Fibroblast of skin of left biceps (primary cell): ENCODE data around the gene VPS26C.
"Not testable (repeated sequence)": the region's sequence is repeated elsewhere in the genome, so short reads cannot be mapped to it uniquely, and the experiment has no call there.

Experiments used
- DNase-seq, 2 experiments: peaks; one replicate each; pipeline ENCODE4 v3.0.0-alpha.2; 2013; ENCODE audit warnings: low read depth in 2 of 2

The VPS26C gene

DNA sequence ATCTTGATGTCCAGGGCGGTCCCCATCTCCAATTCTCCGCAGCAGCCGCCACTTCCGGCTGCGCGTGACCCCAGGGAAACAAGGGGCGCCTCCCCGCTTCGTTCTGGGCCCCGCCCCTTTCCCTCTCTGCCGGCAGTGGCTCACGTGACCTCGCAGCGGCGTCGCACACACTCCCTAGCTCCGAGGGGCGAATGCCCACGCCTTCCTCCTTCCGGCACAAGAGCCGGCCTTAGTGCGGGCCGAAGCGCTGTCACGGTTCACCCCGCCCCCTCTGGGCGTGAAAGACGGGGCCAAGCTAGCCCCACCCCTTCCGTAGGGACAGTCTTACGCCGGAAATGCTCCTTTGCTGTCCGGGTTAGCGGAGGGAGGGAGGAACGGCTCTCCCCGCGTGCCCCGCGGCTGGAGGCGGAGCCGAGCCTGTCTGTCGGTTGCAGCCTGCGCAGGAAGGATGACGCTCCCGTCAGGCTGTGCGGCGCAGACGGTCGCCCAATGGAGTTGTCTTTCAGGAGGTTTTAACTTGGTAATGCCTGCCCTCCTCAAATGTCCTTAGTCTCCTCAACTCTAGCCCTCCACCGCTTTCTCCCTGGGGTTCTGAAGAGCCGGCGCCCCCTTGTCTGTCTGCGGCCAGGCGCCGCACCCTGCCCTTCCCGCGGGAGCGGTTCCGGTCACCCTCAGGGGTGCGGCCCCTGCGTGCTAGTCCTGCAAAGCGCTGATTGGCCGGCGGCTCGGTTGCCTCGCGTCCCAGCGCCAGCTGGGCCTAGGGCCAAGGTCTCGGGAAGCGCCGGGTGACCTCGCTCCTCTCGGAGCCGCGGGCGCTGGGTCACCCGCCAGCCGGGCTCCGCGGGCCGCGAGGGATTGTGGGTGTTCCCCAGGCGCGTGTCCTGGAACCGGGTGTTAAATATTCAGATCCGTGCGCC, at the start of gene VPS26C:
Gene VPS26C, minus strand, starts transcription at position 66 of the 917 bp plus-strand sequence. Its CDS starts 40 bp downstream, at position 26.
- peak; percentile 99 for DNase-seq

DNA sequence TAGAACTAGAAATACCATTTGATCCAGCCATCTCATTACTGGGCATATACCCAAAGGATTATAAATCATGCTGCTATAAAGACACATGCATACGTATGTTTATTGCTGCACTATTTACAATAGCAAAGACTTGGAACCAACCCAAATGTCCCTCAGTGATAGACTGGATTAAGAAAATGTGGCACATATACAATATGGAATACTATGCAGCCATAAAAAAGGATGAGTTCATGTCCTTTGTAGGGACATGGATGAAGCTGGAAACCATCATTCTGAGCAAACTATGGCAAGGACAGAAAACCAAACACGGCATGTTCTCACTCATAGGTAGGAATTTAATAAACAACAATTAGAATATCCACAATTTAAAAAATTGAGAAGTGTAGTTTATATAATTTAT, 48.9 kb upstream of the VPS26C start:
- DNase-seq = not testable (repeated sequence)

DNA sequence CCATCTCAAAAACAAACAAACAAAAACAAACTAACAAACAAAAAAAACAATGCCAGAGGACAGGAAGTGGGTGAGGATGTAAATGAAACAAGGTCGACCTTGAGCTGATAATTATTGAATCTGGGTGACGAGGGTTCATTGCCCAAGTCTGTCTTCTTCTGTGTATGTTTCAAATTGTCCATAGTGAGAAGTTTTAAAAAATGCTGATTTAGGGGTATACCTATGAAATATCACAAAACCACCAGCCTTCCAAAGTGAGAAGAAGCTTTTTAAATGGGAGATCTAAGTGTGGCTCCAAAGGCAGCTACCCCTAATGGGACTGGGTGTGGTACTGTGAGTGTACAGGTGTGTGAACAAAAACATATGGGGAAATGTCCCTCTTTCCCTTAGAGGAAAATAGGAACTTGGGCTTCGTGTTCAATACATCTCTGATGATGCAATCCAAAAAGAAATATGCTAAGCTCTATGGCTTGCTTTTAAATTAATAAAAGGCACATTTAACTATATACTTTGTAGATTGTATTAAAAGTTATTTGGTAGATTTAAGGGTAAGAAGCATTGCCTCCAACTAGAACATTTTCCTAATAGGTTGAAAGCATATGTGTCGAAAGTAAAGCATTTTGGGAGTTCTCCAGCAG, 33.1 kb upstream of the VPS26C start:
- DNase-seq = no peak

DNA sequence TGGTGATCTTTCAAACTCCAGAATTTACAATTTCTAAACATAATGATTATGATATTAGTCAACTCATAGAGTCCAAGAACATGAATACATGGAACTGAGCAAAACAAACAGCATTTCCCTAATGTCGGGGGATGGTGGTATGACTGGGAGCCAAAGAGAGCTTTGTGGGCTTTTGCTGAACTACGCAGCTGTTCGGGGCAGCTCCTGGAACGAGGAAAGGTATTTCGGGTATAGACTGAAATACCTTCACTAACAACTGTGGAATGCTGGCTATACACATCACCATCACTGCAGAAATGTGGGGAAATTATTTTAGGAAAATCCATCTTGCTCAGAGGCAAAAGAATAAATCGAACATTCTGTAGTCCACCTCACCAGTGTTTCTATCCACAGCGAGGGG, 30.2 kb upstream of the VPS26C start:
- no peak for DNase-seq

DNA sequence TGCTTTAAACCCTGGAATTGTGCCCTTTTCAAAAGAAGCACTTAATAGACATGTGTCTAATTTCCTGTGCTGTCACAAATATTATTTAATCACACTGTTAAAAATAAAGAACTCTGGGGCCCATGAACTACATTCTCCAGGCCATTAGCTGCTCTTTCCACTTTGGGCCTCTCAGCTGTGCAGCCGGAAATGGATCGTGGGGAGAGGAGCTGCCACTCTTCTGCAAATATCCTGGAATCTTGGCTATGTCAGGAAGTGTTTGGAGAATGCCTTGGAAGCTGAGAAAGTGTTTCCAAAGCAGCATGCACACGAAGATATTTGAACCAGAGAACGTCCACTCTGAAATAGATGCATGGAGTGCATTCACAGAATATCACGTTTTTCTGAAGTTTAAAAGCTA, 27.5 kb upstream of the VPS26C start:
- DNase-seq = no peak

DNA sequence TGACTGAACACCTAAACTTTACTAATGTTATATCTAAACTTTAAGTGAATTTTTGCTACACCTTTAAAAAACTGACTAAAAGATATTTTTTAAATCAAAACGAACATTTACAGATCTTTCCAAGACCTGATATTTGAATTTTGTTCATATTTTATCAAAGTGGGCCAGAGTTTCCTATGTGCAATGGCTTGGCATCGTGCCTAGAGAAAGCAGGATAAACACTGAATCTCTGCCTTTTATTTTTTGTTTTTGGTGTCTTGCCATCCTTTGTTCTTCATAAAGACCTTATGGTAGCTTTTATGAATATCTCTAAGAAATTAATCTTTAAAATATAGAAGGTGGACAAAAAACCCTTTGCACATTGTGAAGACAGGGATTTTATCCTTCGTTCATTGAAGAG, 25.8 kb upstream of the VPS26C start:
- no peak for DNase-seq

DNA sequence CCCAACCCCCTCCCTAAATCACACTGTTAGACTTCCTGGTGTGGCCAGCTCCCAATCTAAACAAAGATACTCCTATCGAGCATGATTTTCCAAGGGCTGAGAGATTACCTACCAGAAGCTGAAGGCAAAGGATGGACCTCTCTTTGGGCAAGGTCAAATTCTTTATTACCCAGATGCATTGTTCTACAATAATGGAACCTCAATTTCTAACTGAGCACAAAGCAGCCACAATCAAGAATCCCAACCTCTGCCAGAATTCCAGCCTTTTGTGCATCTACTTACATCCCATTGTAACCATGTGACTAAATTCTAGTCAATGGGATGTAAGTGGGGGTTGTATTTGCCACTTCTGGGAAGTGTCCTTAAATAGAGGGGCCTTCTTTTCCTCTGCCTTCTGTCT, 24.9 kb upstream of the VPS26C start:
- DNase-seq = no peak

DNA sequence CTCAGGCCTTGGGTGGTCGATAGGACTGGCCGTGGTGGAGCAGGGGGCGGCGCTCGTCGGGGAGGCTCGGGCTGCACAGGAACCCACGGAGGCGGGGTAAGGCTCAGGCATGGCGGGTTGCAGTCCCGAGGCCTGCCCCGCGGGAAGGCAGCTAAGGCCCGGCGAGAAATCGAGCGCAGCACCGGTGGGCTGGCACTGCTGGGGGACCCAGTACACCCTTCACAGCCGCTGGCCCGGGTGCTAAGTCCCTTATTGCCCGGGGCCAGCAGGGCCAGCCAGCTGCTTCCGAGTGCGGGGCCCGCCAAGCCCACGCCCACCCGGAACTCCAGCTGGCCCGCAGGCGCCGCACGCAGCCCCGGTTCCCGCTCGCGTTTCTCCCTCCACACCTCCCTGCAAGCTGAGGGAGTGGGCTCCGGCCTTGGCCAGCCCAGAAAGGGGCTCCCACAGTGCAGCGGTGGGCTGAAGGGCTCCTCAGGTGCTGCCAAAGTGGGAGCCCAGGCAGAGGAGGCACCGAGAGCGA, 16.1 kb upstream of the VPS26C start:
- not testable (repeated sequence) for DNase-seq

DNA sequence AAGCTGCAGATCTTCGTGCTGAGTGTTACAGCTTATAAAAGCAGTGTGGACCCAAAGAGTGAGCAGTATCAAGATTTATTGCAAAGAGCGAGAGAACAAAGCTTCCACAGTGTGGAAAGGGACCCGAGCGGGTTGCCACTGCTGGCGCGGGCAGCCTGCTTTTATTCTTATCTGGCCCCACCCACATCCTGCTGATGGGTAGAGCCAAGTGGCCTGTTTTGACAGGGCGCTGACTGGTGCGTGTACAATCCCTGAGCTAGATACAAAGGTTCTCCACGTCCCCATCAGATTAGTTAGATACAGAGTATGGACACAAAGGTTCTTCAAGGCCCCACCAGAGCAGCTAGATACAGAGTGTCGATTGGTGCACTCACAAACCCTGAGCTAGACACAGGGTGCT, 15.5 kb upstream of the VPS26C start:
- DNase-seq = not testable (repeated sequence)

DNA sequence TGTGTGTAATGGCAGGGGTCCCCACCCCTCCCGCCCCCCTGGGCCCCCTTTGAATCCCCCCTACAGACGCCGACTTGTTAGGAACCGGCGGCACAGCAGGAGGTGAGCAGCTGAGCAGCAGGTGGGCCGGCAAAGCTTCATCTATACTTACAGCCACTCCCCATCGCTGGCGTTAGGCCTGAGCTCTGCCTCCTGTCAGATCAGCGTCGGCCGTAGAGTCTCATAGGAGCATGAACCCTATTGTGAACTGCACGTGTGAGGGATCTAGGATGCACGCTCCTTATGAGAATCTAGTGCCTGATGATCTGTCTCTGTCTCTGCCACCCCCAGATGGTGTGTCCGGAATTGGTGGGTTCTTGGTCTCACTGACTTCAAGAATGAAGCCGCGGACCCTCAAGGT, 14.9 kb upstream of the VPS26C start:
- DNase-seq = no peak

DNA sequence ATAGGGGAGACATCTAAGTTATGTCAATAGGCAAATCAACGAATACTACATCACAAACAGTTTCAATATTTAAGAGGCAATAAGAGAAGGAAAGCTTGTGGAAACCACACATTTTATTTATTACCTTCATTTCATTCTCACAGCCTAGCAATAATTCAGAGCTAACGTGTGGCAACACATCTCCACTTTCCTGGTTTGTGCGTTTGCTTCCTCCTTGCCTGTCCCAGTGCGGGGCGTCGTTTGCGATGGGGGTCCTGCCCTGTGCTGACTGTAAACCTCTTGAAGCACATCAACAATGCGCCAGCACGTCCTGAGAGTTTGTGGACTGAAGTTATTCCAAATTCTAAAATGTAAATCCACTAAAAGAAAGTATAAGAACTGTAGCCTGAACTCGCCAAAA, 14.4 kb upstream of the VPS26C start:
- no peak for DNase-seq

DNA sequence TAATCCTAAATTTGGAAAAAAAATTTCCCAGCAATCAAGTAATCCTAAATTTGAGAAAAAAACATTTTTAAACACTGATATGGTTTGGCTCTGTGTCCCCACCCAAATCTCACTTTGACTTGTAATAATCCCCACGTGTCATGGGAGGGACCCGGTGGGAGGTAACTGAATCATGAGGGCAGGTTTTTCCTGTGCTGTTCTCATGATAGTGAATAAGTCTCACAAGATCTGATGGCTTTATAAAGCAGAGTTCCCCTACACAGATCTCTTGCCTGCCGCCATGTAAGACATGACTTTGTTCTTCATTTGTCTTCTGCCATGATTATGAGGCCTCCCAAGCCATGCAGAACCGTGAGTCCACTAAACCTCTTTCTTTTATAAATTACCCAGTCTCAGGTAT, 12.1 kb upstream of the VPS26C start:
- DNase-seq = not testable (repeated sequence)

DNA sequence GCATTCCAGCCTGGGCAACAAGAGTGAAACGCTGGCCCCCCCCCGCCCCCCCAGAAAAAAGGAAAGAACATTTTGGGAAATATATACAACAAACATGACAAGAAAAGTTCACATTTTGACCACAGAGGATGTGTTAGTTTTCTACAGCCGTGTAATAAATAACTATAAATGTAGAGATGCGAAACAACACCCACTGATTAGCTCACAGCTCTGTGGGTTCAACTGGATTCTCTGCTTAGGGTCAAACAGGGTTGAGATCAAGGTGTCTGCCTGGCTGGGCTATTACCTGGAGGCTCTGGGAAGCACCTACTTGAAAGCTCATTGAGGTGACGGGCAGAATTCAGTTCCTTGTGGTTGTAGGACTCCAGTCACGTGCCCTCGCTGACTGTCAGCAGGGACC, 11.1 kb upstream of the VPS26C start:
- DNase-seq = no peak

DNA sequence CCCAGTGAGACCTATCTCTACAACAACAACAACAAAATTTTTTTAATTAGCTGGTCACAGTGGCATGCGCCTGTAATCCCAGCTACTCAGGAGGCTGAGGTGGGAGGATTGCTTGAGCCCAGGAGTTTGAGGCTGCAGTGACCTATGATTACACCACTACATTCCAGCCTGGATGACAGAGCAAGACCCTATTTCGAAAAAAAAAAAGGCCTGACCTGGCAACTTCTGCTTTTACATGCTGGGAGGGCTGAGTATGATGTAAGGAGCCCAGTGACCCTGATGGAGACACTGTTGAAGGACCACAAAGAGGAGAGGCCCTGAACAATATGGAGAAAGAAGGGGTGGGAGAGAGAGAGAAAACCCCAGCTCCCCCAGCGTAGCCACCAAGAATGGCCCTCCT, 9.2 kb upstream of the VPS26C start:
- DNase-seq = no peak

DNA sequence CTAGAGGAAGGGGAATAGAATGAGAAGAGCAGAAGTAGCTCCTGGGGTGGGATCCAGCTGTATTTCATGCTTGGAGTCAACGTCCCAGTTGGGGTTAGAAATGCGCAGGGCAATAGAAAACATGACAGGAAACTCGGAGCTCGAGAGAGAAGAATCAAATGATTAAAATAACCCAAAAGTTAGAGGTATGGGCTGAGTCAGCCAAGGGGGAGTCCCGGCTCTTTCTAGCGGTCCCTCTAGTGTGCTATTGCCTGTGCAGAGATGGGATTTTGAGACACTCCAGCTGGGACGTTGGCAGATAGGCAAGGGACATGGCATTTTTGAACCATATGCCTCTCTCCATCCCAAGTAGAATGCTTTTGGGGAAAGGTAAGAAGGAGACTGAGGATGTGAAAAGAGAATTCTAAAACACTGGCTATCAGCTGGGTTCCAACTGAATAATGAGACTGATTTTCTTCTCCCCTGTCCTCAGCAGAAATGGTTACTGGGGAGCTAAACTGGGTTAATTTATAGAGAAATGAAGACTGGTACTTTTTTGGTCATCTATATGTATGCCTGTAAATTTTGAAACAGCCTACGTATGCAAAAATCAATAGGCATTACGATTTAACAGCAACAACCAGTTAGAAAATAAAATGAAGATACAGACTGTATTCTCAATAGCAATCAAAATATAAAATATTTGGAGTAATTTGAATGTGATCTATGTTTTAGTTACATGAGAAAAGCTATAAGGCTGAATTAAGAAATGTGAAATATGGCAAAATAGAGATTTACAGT, 7.0 kb upstream of the VPS26C start:
- DNase-seq = no peak

DNA sequence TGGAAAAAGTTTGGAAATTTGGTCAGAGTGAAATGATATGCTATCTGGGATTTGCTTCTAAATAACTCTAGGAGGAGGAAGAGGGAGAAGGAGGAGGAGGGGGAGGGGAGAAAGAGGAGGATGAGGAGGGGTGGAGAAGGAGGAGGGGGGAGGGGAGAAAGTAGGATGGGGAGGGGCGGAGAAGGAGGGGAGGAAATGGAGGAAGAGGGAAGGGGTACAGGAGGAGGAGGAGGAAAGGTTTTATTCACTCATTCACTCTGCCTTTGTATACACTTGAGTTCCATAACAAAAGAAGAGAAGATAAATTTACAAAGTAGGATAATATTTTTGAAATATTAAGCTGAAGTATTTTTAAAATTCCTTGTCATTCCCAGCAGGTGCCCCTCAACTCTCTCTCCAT, 6.3 kb upstream of the VPS26C start:
- no peak for DNase-seq

DNA sequence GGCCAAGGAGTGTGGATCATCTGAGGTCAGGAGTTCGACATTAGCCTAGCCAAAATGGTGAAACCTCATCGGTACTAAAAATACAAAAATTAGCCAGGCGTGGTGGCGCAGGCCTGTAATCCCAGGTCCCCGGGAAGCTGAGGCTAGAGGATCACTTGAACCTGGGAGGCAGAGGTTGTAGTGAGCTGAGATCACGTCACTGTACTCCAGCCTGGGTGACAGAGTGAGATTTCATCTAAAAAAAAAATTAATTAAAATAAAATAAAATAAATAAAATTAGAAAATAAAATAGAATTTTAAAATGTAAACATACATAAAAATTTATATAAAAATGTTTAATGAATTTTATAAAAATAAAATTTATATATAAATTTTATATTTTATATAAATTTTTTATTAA, 5.8 kb upstream of the VPS26C start:
- no peak for DNase-seq

DNA sequence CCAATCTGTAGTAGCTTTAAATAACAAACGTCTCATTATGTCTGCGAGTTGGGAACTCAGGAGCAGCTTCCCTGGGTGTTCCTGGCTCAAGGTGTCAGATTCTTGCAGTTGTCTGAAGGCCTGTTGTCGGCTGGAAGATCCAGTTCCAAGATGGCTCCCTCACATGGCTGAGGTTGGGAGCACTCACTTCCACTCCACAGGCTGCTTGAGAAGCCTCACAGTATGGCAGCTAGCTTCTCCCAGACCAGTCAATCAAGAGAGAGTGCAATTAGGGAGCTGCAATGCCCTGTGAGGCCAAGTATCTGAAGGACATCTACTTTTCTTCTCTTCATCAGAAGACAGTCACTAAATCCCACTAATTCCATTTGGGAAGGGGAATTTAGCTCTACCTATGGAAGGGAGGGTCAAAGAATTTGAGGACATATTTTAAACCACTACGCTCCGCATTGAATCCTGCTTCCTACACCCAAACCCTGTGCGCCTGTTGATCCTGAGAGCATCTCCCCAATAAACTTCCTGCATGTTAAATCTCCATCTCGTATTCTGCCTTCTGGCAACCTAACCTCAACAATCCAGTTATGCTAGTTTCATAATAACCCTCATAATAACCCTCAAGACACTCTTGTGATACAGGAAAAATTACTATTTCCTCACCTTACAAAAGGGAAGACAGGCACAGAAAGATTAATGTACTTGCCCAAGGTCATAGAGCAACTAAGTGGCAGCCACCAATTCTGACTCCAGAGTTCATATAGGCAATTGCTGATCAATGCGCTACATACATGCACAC, 3.6 kb upstream of the VPS26C start:
- DNase-seq = no peak

DNA sequence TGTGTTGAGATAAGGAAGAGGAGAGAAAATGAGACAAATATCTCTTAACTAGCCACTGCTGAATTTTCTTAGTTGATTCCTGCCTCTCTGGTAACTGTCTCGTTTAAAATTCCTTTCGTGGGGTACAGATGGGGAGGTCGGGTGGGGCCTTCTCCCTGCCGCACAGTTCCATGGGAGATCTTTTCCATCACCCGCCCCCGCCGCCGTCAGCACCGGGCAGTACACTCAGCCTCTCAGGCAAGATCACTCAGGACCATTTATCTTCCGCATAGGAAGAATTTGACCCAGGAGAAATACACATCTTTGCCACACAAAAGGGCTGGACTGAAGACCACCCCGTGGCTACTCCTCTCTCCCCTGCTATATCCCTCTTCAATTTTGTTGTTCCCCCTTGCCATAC, 2.3 kb upstream of the VPS26C start:
- no peak for DNase-seq

DNA sequence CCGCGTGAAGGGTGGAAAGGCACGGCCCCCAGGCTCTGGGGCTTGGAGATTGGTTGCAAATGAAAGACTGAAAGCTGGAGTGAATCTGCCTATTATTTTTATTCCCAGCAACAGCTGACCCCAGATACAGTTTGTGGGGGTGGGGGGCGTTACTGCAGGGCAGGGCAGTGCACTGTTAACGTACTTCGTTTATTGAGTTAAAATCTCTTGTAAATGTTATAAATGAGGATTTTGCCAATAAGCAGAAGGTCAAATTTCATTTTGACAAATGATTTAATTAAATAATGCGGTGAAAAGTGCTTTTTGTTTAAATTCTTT, 1.0 kb upstream of the VPS26C start:
- DNase-seq = no peak

DNA sequence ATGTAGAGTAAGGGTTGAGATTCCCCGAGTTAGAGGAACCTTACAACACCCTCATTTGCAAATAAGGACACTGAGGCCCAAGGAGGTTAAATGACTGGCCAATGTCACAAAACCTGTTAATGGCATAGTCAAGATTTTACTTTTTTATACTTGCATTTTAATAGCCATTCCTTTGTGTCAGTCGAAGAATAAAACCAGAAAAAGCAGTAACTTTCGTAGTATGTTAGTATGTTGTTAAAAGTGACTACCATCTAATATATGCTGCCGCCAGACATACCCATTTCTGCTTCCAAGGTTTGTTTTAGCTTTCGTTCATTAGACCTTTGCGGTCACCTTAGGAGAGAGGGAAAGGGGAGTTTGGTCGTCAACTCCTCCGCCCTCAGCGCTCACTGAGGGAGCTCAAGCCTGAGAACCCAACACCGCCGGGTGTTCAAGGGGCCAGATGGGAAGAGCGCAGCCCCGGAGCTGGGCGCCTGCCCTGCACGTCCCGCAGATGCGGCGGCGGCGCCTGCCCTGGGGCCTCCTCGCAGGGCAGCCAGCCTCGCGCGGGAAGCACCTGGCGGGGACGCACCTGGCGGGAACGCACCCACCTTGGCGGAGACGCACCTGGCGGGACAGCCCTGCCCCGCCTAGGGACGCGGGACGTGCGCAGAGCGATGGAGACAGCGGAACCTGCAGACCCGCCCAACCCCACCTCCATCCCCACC, 466 bp downstream of the VPS26C start:
- no peak for DNase-seq
